Endometrium (tissue), 2 donors: Measurements from ENCODE around the gene LLCFC1.

Source experiments
- FAIRE-seq: peaks from 2 replicates; lab custom pipeline; 2012; peaks lifted over from hg19 to GRCh38; lab: Jason Lieb, UNC
- donor health status: control.
- donor health status: control.

The LLCFC1 gene

GRCh38 chr7:142910481-142910880, 28.8 kb upstream of the LLCFC1 start:
- no peak for FAIRE-seq

GRCh38 chr7:142913051-142913450, 26.2 kb upstream of the LLCFC1 start:
- FAIRE-seq: no peak

- FAIRE-seq: no peak
Observed at GRCh38 chr7:142913566-142913965, 25.7 kb upstream of the LLCFC1 start.

GRCh38 chr7:142914121-142914520, 25.2 kb upstream of the LLCFC1 start:
- no peak for FAIRE-seq

GRCh38 chr7:142915315-142915714, 24.0 kb upstream of the LLCFC1 start:
- no peak for FAIRE-seq

GRCh38 chr7:142916508-142916907, 22.8 kb upstream of the LLCFC1 start:
- no peak for FAIRE-seq

- FAIRE-seq: no peak
Observed at GRCh38 chr7:142917447-142917846, 21.8 kb upstream of the LLCFC1 start.

- FAIRE-seq: no peak
Observed at GRCh38 chr7:142918901-142919300, 20.4 kb upstream of the LLCFC1 start.

GRCh38 chr7:142919656-142920055, 19.6 kb upstream of the LLCFC1 start:
- no peak for FAIRE-seq

GRCh38 chr7:142923391-142923790, 15.9 kb upstream of the LLCFC1 start:
- no peak for FAIRE-seq

GRCh38 chr7:142925413-142925812, 13.9 kb upstream of the LLCFC1 start:
- no peak for FAIRE-seq

GRCh38 chr7:142927085-142927745, 12.1 kb upstream of the LLCFC1 start:
- no peak for FAIRE-seq

GRCh38 chr7:142927949-142928348, 11.3 kb upstream of the LLCFC1 start:
- FAIRE-seq: no peak

- FAIRE-seq: no peak
Observed at GRCh38 chr7:142930126-142930730, 9.1 kb upstream of the LLCFC1 start.

- no peak for FAIRE-seq
Observed at GRCh38 chr7:142932386-142933091, 6.7 kb upstream of the LLCFC1 start.

GRCh38 chr7:142933092-142933475, 6.2 kb upstream of the LLCFC1 start:
- FAIRE-seq: no peak

GRCh38 chr7:142933624-142934023, 5.7 kb upstream of the LLCFC1 start, which contains the start of gene TRPV5:
Gene TRPV5 (minus strand): TSS chr7:142933746. CDS start chr7:142933459, 287 bp downstream.
- no peak for FAIRE-seq

- FAIRE-seq: no peak
Observed at GRCh38 chr7:142934056-142934455, 5.2 kb upstream of the LLCFC1 start.

- no peak for FAIRE-seq
Observed at GRCh38 chr7:142935941-142936565, 3.2 kb upstream of the LLCFC1 start.

- FAIRE-seq: no peak
Observed at GRCh38 chr7:142938611-142939010, 673 bp upstream of the LLCFC1 start.

- FAIRE-seq: no peak
Observed at GRCh38 chr7:142940966-142941535, 1.8 kb downstream of the LLCFC1 start.

GRCh38 chr7:142941541-142941940, 2.3 kb downstream of the LLCFC1 start:
- no peak for FAIRE-seq

GRCh38 chr7:142942746-142943145, 3.5 kb downstream of the LLCFC1 start:
- no peak for FAIRE-seq
